Breast epithelium (tissue), 3 donors: Measurements from ENCODE around the gene CES4A. TPM values are rescaled to one million over a fixed set of nuclear protein-coding genes. Genes with fewer than 3 reads are reported as not detected.

Experiments used
- total RNA-seq, 3 donors: library from RNA; depleted of rRNA; stranded (reverse); fragments of >200 nt; gene quantifications; one replicate each; pipeline ENCODE4 v1.1.0, GENCODE V29; 2016

The CES4A gene
- total RNA-seq, 3 donors from 2014 or later, result 9.0 to 19.6 (median 11.1) TPM

Other genes with a start within 250 kb of the CES4A start
- gene DYNC1LI2, start 237.0 kb upstream of the CES4A start, total RNA-seq, result 100 to 1,000 TPM; 153 to 172 (median 156) TPM
- under 1 TPM; 0.33 to 0.64 (median 0.59) TPM for gene TERB1, start 187.0 kb upstream of the CES4A start, total RNA-seq
- 10 to 100 TPM; 44.0 to 69.8 (median 60.3) TPM for gene NAE1, start 157.6 kb upstream of the CES4A start, total RNA-seq
- gene CA7, start 144.2 kb upstream of the CES4A start, total RNA-seq, result 1 to 10 TPM in 1 of 3 donors, not detected in 2; 1.3 TPM
- 10 to 100 TPM in 1 of 3 donors, 1 to 10 TPM in 2; 8.8 to 18.6 (median 9.4) TPM for gene PDP2, start 108.1 kb upstream of the CES4A start, total RNA-seq
- not detected for gene CDH16, start 69.7 kb upstream of the CES4A start, total RNA-seq
- 10 to 100 TPM in 1 of 3 donors, 1 to 10 TPM in 2; 7.7 to 11.1 (median 8.0) TPM for gene RRAD, start 63.1 kb upstream of the CES4A start, total RNA-seq
- 10 to 100 TPM; 45.7 to 77.3 (median 65.4) TPM for gene CIAO2B, start 54.2 kb upstream of the CES4A start, total RNA-seq
- 10 to 100 TPM; 25.9 to 33.1 (median 31.9) TPM for gene CES2, start 53.1 kb upstream of the CES4A start, total RNA-seq
- gene CES3, start 27.3 kb upstream of the CES4A start, total RNA-seq, result 1 to 10 TPM in 2 of 3 donors, under 1 TPM in 1; 0.29 to 5.9 (median 2.1) TPM
- 10 to 100 TPM; 48.5 to 69.1 (median 52.3) TPM for gene CBFB, start 40.6 kb downstream of the CES4A start, total RNA-seq
- gene PHAF1, start 121.4 kb downstream of the CES4A start, total RNA-seq, result 10 to 100 TPM; 17.8 to 31.8 (median 27.1) TPM
- 10 to 100 TPM in 2 of 3 donors, 1 to 10 TPM in 1; 7.8 to 13.3 (median 11.1) TPM for gene B3GNT9, start 162.4 kb downstream of the CES4A start, total RNA-seq
- gene TRADD, start 171.3 kb downstream of the CES4A start, total RNA-seq, result 10 to 100 TPM; 35.1 to 42.6 (median 36.4) TPM
- 10 to 100 TPM; 19.5 to 60.0 (median 40.1) TPM for gene FBXL8, start 171.4 kb downstream of the CES4A start, total RNA-seq
- 100 to 1,000 TPM in 1 of 3 donors, 10 to 100 TPM in 2; 46.9 to 113 (median 62.5) TPM for gene HSF4, start 176.2 kb downstream of the CES4A start, total RNA-seq
- gene NOL3, start 181.9 kb downstream of the CES4A start, total RNA-seq, result 10 to 100 TPM; 39.7 to 87.7 (median 45.9) TPM
- gene MATCAP1, start 195.4 kb downstream of the CES4A start, total RNA-seq, result 10 to 100 TPM; 10.9 to 13.4 (median 11.6) TPM
- gene EXOC3L1, start 201.5 kb downstream of the CES4A start, total RNA-seq, result 1 to 10 TPM; 1.1 to 3.6 (median 2.2) TPM
- gene E2F4, start 203.6 kb downstream of the CES4A start, total RNA-seq, result 10 to 100 TPM; 74.1 to 86.9 (median 76.1) TPM
- gene ELMO3, start 210.5 kb downstream of the CES4A start, total RNA-seq, result 10 to 100 TPM in 2 of 3 donors, 1 to 10 TPM in 1; 1.1 to 35.0 (median 19.7) TPM
- gene TMEM208, start 238.5 kb downstream of the CES4A start, total RNA-seq, result 10 to 100 TPM; 35.2 to 46.2 (median 44.2) TPM